ENCODE measurements around the gene MYH6. TPM values are rescaled to one million over a fixed set of nuclear protein-coding genes. Genes with fewer than 3 reads are reported as not detected.

The MYH6 gene
- total and polyA plus RNA-seq, 2 donors (not counting 1 experiment from before 2014, with no cell fraction given): not detected

DNA sequence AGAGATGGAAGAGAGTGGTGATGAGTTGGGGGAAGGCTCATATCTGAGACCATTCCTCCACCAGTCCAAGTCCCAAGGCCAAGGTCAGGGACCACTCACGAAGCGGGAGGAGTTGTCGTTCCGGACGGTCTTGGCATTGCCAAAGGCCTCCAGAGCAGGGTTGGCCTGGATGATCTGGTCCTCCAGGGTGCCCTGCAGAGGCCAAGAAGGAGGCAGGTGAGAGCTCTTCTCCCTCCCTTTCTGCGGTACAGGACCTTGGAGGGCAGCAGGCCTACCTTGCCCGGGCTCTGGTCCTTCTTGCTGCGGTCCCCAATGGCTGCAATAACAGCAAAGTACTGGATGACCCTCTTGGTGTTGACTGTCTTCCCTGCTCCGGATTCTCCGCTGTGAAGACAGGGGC, 23.4 kb upstream of the MYH6 start:
- no peaks in the 10 kb centered on the region for H3K9me3 ChIP-seq (ENCODE audit: control insufficient read depth, insufficient read depth, low read depth, low read length)
- H3K27ac ChIP-seq (ENCODE audit: insufficient read depth, low read length): no peak overlapping the region

DNA sequence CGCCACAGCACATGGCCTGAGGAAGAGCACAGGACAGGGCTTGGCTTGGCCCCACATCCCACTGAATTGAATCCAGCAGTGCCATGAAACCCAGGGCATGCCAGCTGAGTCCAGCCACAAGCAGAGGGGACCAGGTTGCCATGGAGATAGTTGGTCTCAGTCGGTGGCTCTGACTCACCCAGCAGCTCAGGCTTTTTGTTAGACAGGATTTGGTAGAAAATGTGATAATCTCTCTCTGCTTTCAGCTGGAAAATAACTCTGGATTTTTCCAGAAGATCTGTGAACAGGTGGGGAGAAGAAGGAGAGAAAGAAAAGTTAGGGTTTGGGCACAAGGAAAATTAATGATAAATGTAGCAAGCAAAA, 22.6 kb upstream of the MYH6 start:
- no peaks in the 10 kb centered on the region for H3K79me2 ChIP-seq (ENCODE audit: control insufficient read depth, insufficient read depth, low read length)
- TF ChIP-seq EZH2 (IDR thresholded peaks at IDR 0.05; ENCODE audit: low read length, missing control alignments): no peak
- TF ChIP-seq, protein P1, sequence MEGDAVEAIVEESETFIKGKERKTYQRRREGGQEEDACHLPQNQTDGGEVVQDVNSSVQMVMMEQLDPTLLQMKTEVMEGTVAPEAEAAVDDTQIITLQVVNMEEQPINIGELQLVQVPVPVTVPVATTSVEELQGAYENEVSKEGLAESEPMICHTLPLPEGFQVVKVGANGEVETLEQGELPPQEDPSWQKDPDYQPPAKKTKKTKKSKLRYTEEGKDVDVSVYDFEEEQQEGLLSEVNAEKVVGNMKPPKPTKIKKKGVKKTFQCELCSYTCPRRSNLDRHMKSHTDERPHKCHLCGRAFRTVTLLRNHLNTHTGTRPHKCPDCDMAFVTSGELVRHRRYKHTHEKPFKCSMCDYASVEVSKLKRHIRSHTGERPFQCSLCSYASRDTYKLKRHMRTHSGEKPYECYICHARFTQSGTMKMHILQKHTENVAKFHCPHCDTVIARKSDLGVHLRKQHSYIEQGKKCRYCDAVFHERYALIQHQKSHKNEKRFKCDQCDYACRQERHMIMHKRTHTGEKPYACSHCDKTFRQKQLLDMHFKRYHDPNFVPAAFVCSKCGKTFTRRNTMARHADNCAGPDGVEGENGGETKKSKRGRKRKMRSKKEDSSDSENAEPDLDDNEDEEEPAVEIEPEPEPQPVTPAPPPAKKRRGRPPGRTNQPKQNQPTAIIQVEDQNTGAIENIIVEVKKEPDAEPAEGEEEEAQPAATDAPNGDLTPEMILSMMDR (conservative IDR thresholded peaks at IDR 0.05 in 1 of 2, IDR thresholded peaks at IDR 0.05 in 1 of 2; ENCODE audit: low read depth in 1 of 2, low read length in 2 of 2): no peak
- no peak overlapping the region for H3K9ac ChIP-seq (ENCODE audit: insufficient read depth, low read length)
- H3K27me3 ChIP-seq (ENCODE audit: control insufficient read depth, insufficient read depth, low read length): peaks cover 2% of the 10 kb centered on the region
- no peak overlapping the region for H2AFZ ChIP-seq (ENCODE audit: low read length)
- H4K20me1 ChIP-seq (ENCODE audit: control insufficient read depth, extremely low read depth, insufficient read depth, low read length): no peaks in the 10 kb centered on the region
- peak in 1 of 2 donors; percentile 11 for DNase-seq (ENCODE audit: low read depth in 2 of 2)
- no peaks in the 10 kb centered on the region for H3K9me3 ChIP-seq (ENCODE audit: control insufficient read depth, insufficient read depth, low read depth, low read length)
- no peaks in the 10 kb centered on the region for H3K4me1 ChIP-seq (ENCODE audit: control insufficient read depth, extremely low read depth, insufficient read depth, low read length)
- no peak overlapping the region for H3K27ac ChIP-seq (ENCODE audit: insufficient read depth, low read length)
- H3K4me2 ChIP-seq (ENCODE audit: extremely low read depth, insufficient read depth, low read length): no peak overlapping the region
- no peaks in the 10 kb centered on the region for H3K36me3 ChIP-seq (ENCODE audit: control insufficient read depth, insufficient read depth, low read length)
- no peak overlapping the region for H3K4me3 ChIP-seq (replicated peaks in 1 of 4; ENCODE audit: control extremely low read depth in 1 of 4, insufficient read depth in 1 of 4, low read depth in 3 of 4, low read length in 4 of 4)

More for the DNA sequence above, 23.4 kb upstream of the MYH6 start:
- H3K36me3 ChIP-seq (ENCODE audit: control insufficient read depth, insufficient read depth, low read length): no peaks in the 10 kb centered on the region
- no peak for DNase-seq (ENCODE audit: low read depth in 2 of 2)
- H3K4me3 ChIP-seq (replicated peaks in 1 of 4; ENCODE audit: control extremely low read depth in 1 of 4, insufficient read depth in 1 of 4, low read depth in 3 of 4, low read length in 4 of 4): no peak overlapping the region
- no peak overlapping the region for H3K9ac ChIP-seq (ENCODE audit: insufficient read depth, low read length)
- no peak for TF ChIP-seq EZH2 (IDR thresholded peaks at IDR 0.05; ENCODE audit: low read length, missing control alignments)
- TF ChIP-seq, protein P1 (conservative IDR thresholded peaks at IDR 0.05 in 1 of 2, IDR thresholded peaks at IDR 0.05 in 1 of 2; ENCODE audit: low read depth in 1 of 2, low read length in 2 of 2): no peak
- H2AFZ ChIP-seq (ENCODE audit: low read length): no peak overlapping the region
- H3K27me3 ChIP-seq (ENCODE audit: control insufficient read depth, insufficient read depth, low read length): peaks cover 2% of the 10 kb centered on the region
- no peak overlapping the region for H3K4me2 ChIP-seq (ENCODE audit: extremely low read depth, insufficient read depth, low read length)
- no peaks in the 10 kb centered on the region for H4K20me1 ChIP-seq (ENCODE audit: control insufficient read depth, extremely low read depth, insufficient read depth, low read length)
- H3K4me1 ChIP-seq (ENCODE audit: control insufficient read depth, extremely low read depth, insufficient read depth, low read length): no peaks in the 10 kb centered on the region
- H3K79me2 ChIP-seq (ENCODE audit: control insufficient read depth, insufficient read depth, low read length): no peaks in the 10 kb centered on the region

DNA sequence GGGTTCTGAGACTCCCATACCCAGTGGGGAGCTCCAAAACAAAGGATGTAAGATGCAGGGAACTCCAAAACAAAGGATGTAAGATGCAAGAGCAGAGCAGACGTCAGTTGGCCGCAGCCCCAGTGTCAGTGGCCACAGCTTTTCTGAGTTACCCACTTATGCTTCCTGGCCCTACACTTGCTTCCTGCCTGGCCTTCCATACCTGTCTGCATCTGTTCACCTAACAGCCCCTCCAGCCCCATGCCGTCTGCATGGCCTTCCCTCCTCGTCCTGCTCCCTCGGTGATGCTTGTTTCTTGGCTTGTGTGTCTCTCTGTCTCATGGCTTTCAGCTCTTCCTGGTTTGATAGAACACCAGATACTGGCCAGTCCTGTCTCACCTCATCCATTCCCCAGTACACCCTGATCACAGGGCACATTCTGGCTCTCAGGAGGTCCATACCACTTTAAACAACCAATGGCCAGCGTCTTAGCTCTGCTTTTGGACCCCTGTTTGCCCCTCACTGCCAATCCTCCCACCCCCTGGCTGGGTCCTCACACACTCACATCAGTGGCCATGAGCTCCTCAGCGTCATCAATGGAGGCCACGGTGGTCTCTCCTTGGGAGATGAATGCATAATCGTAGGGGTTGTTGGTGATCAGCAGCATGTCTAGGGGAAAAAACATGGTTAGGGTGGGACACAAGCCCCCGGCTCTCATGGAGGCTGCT, 22.1 kb upstream of the MYH6 start:
- Histone ChIP-seq H3K79me2 (ENCODE audit: control insufficient read depth, insufficient read depth, low read length) (no peaks in the 10 kb centered on the region), H3K27me3 (ENCODE audit: control insufficient read depth, insufficient read depth, low read length) (peaks cover 2% of the 10 kb centered on the region), H3K4me2 (ENCODE audit: extremely low read depth, insufficient read depth, low read length) (no peak overlapping the region), H3K4me1 (ENCODE audit: control insufficient read depth, extremely low read depth, insufficient read depth, low read length) (no peaks in the 10 kb centered on the region), H3K9me3 (ENCODE audit: control insufficient read depth, insufficient read depth, low read depth, low read length) (no peaks in the 10 kb centered on the region), H3K27ac (ENCODE audit: insufficient read depth, low read length) (no peak overlapping the region), H4K20me1 (ENCODE audit: control insufficient read depth, extremely low read depth, insufficient read depth, low read length) (no peaks in the 10 kb centered on the region), H3K36me3 (ENCODE audit: control insufficient read depth, insufficient read depth, low read length) (no peaks in the 10 kb centered on the region), H2AFZ (ENCODE audit: low read length) (no peak overlapping the region), H3K4me3 (replicated peaks in 1 of 4; ENCODE audit: control extremely low read depth in 1 of 4, insufficient read depth in 1 of 4, low read depth in 3 of 4, low read length in 4 of 4) (no peak overlapping the region), H3K9ac (ENCODE audit: insufficient read depth, low read length) (no peak overlapping the region)
- no peak for TF ChIP-seq EZH2 (IDR thresholded peaks at IDR 0.05; ENCODE audit: low read length, missing control alignments)
- TF ChIP-seq, protein P1 (conservative IDR thresholded peaks at IDR 0.05 in 1 of 2, IDR thresholded peaks at IDR 0.05 in 1 of 2; ENCODE audit: low read depth in 1 of 2, low read length in 2 of 2): no peak
- no peak for DNase-seq (ENCODE audit: low read depth in 2 of 2)
